ENCODE data around the gene PRUNE2.

PRUNE2 gene

DNA sequence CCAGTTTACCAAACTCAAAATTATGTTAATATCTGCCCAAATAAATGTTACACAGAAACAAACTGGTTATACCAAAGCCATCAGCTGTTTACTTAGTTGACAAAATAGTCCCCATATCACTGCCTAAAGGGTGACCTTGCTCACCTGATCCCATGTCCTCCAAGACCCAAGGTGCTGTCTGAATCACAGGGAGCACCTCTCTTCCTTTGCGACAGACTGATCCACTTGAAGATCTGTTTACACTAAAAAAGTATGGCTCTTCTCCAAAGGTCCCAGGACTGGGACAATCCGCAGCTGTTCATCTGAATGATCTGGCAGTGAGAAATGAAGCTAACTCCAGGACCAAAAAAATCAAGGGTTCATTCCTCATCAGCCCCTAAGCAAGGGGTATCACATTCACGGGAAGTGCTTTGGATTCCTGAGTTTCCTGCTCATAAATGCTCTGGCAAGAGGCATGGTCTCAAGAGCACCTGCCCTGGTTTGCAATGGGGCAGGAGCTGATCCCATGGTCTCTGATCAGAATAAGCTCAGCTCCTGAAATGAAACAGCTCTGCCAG is 5.0 kb downstream of the PRUNE2 start:
- Histone ChIP-seq H3K27ac (ENCODE audit: low read length) (peak overlapping the region; percentile 25), H3K4me3 (ENCODE audit: low read depth in 1 of 2, low read length in 2 of 2) (peak overlapping the region in 1 of 2 donors; percentile 49), H3K9me3 (ENCODE audit: control insufficient read depth in 1 of 2, low read length in 2 of 2) (no peaks in the 10 kb centered on the region), H3K36me3 (ENCODE audit: control insufficient read depth in 1 of 2, insufficient read depth in 2 of 2, low read length in 2 of 2) (no peaks in the 10 kb centered on the region), H3K4me1 (ENCODE audit: control insufficient read depth in 1 of 2, insufficient read depth in 2 of 2, low read length in 2 of 2) (peaks cover 0 to 12% of the 10 kb centered on the region in 2 donors), H3K27me3 (ENCODE audit: low read depth, low read length) (no peaks in the 10 kb centered on the region)

DNA sequence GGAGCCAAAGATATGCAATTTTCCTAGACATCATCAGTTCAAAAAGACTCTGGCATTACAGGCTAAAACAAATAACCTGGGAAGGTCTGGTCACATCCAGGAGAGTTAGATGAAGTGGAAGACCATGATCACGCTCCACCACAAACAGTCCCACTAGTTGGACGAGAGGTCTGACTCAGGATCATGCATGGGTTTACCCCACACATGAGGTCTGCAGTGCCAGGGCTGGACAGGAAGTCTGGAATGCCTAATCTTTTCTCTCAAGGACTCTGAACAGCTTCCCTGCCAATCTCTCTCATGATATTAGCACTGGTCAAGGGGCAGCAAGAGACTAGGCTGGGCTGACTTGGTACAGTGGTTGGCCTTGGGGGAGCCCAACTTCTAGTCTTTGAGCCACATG is 7.1 kb downstream of the PRUNE2 start:
- Histone ChIP-seq H3K4me1 (ENCODE audit: control insufficient read depth in 1 of 2, insufficient read depth in 2 of 2, low read length in 2 of 2) (peaks cover 0 to 6% of the 10 kb centered on the region in 2 donors), H3K27me3 (ENCODE audit: low read depth, low read length) (no peaks in the 10 kb centered on the region), H3K9me3 (ENCODE audit: control insufficient read depth in 1 of 2, low read length in 2 of 2) (no peaks in the 10 kb centered on the region), H3K4me3 (ENCODE audit: low read depth in 1 of 2, low read length in 2 of 2) (no peak overlapping the region), H3K36me3 (ENCODE audit: control insufficient read depth in 1 of 2, insufficient read depth in 2 of 2, low read length in 2 of 2) (no peaks in the 10 kb centered on the region), H3K27ac (ENCODE audit: low read length) (no peak overlapping the region)

DNA sequence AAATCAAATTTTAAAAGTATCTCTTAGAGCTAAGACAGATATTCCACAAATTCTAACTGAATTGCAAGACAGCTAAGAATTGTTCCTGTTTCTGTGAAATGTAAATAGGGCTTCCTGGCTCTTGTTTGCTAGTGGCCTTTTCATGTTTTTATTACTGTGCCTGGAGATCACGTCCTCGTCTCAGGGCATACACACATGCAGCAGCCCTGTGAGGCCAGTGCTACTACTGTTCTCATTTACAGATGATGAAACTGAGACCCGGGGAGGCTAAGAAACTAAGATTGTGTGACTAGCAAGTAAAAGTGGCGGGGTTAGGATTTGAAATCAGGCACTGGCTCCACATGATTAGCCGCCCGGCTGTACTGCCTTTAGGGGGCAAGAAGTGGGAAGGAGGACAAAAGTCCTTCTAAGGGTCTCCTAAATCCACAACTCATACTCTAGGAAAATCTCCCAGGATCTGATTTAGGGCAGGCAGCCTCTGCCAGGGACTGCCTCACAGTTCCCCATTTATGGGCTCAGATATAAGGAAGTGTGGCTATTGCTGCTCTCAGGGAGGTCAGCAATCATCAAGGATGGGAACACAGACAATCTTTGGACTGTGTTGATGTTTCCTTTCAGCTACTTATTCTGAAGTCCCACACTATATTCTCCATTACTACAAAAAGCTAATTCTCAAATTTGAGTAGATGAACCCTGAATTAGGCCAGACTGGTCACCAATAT is 7.9 kb downstream of the PRUNE2 start:
- Histone ChIP-seq H3K4me1 (ENCODE audit: control insufficient read depth in 1 of 2, insufficient read depth in 2 of 2, low read length in 2 of 2) (peaks cover 0 to 6% of the 10 kb centered on the region in 2 donors), H3K4me3 (ENCODE audit: low read depth in 1 of 2, low read length in 2 of 2) (no peak overlapping the region), H3K27ac (ENCODE audit: low read length) (peak overlapping the region; percentile 43), H3K27me3 (ENCODE audit: low read depth, low read length) (no peaks in the 10 kb centered on the region), H3K9me3 (ENCODE audit: control insufficient read depth in 1 of 2, low read length in 2 of 2) (no peaks in the 10 kb centered on the region), H3K36me3 (ENCODE audit: control insufficient read depth in 1 of 2, insufficient read depth in 2 of 2, low read length in 2 of 2) (no peaks in the 10 kb centered on the region)

DNA sequence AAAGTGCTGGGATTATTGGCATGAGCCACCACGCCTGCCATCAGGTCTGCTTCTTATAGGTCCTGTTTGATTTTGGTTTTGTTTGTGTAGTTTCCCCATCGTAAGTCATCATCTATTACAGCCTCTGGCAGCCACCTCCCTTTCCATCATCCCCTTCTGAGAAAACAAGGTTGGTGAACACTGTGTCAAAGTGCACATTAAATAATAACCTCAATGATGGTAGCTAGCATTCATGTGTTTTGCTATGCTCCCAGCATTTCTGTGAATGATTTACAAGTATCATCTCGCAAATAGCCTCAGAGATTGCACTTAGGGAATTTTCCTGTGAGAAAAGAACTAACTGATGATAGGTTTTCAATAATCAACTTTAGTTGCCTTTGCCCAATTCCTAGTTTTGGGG is 9.9 kb downstream of the PRUNE2 start:
- Histone ChIP-seq H3K27me3 (ENCODE audit: low read depth, low read length) (no peaks in the 10 kb centered on the region), H3K4me3 (ENCODE audit: low read depth in 1 of 2, low read length in 2 of 2) (no peak overlapping the region), H3K9me3 (ENCODE audit: control insufficient read depth in 1 of 2, low read length in 2 of 2) (no peaks in the 10 kb centered on the region), H3K27ac (ENCODE audit: low read length) (peak overlapping the region; percentile 28), H3K36me3 (ENCODE audit: control insufficient read depth in 1 of 2, insufficient read depth in 2 of 2, low read length in 2 of 2) (no peaks in the 10 kb centered on the region), H3K4me1 (ENCODE audit: control insufficient read depth in 1 of 2, insufficient read depth in 2 of 2, low read length in 2 of 2) (peaks cover 0 to 14% of the 10 kb centered on the region in 2 donors)

DNA sequence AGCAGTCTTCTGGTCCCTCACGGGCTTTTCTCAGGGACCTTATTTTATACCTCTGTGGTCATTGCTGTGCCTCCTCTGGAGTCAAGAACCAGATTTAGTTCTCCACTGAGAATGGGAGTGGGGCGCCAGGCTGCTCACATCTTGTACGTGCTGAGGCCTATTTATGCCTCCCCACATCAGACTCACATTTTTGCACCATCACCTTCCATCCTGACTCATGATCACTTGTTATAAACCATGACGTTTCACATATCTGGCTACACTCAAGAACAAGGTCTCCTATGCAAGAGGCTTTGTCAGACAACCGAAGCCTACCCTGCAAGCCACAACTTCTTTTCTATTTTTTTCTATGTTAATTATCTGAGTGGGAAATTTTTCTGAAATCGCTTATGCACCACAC is 10.7 kb downstream of the PRUNE2 start:
- H3K27ac ChIP-seq (ENCODE audit: low read length) = peak overlapping the region; percentile 52
- H3K36me3 ChIP-seq (ENCODE audit: control insufficient read depth in 1 of 2, insufficient read depth in 2 of 2, low read length in 2 of 2) = no peaks in the 10 kb centered on the region
- H3K27me3 ChIP-seq (ENCODE audit: low read depth, low read length) = no peaks in the 10 kb centered on the region
- H3K4me3 ChIP-seq (ENCODE audit: low read depth in 1 of 2, low read length in 2 of 2) = no peak overlapping the region
- H3K4me1 ChIP-seq (ENCODE audit: control insufficient read depth in 1 of 2, insufficient read depth in 2 of 2, low read length in 2 of 2) = peaks cover 0 to 16% of the 10 kb centered on the region in 2 donors
- H3K9me3 ChIP-seq (ENCODE audit: control insufficient read depth in 1 of 2, low read length in 2 of 2) = no peaks in the 10 kb centered on the region

DNA sequence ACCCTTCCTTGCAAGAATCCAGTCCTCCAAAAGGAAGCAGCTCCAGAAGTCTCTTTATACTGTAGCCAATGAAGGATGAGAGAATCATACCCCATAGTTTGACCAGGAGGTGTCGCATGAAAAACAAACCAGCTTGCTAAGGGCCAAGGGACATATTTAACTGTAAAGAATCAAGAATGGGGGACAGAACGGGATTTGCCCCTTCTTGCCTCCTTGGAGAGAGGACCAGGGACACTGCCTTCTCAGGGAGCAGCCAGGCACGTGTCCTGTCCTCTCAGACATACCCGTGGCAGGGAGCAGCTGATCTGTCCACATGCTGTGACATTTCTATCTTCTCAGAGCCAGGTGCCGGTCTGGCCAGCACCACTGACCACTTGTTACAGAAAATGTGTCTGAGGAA is 11.7 kb downstream of the PRUNE2 start:
- H3K4me3 ChIP-seq (ENCODE audit: low read depth in 1 of 2, low read length in 2 of 2) = peak overlapping the region in 1 of 2 donors; percentile 38
- H3K27ac ChIP-seq (ENCODE audit: low read length) = peak overlapping the region; percentile 74
- H3K36me3 ChIP-seq (ENCODE audit: control insufficient read depth in 1 of 2, insufficient read depth in 2 of 2, low read length in 2 of 2) = no peaks in the 10 kb centered on the region
- H3K4me1 ChIP-seq (ENCODE audit: control insufficient read depth in 1 of 2, insufficient read depth in 2 of 2, low read length in 2 of 2) = peaks cover 0 to 18% of the 10 kb centered on the region in 2 donors
- H3K9me3 ChIP-seq (ENCODE audit: control insufficient read depth in 1 of 2, low read length in 2 of 2) = no peaks in the 10 kb centered on the region
- H3K27me3 ChIP-seq (ENCODE audit: low read depth, low read length) = no peaks in the 10 kb centered on the region

DNA sequence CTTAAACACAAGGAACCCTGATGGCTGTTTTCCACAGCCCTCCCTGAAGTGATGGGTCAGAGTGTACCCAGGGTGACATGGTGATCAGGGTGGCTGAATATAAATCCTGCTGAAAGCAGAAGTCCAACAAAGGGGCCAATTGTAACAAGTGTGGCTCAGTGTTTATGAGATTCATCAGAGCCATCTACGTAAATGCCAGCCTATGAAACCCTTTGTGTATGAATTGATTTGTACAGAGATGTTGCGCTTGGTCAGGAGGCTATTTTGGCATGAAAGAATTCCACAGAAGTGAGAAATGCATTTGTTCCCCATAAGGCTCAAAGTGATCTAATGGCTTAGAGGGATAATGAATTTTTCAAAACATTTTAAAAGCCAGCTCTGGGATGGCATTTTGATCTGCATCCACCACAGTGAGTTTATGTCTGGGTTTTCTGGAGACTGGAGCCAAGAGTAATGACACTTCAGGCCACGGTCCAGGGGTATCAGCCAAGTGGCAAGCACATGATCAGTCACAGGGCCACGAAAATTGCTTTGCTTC is 12.4 kb downstream of the PRUNE2 start:
- peak overlapping the region; percentile 74 for H3K27ac ChIP-seq (ENCODE audit: low read length)
- no peaks in the 10 kb centered on the region for H3K9me3 ChIP-seq (ENCODE audit: control insufficient read depth in 1 of 2, low read length in 2 of 2)
- H3K4me1 ChIP-seq (ENCODE audit: control insufficient read depth in 1 of 2, insufficient read depth in 2 of 2, low read length in 2 of 2) = peaks cover 0 to 18% of the 10 kb centered on the region in 2 donors
- H3K4me3 ChIP-seq (ENCODE audit: low read depth in 1 of 2, low read length in 2 of 2) = peak overlapping the region in 1 of 2 donors; percentile 38
- H3K27me3 ChIP-seq (ENCODE audit: low read depth, low read length) = no peaks in the 10 kb centered on the region
- H3K36me3 ChIP-seq (ENCODE audit: control insufficient read depth in 1 of 2, insufficient read depth in 2 of 2, low read length in 2 of 2) = no peaks in the 10 kb centered on the region

DNA sequence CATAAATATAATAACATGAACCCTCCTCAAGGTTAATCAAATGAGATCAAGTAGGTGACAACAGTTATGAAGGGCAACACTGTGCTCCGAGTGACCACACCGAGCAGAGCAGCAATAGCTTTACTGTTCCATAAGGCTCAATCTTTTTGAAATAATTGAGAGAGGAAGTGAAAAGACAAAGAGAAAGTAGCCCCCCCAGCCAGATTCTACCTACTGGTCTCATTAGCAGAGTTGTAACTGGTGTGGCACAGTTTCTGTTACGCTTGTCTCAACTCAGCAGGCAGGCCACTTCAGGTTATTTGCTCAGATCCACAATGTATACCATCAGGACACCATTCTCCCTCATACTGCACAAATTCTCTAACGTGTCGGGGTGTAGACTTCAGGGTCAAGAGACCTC is 14.0 kb downstream of the PRUNE2 start:
- Histone ChIP-seq H3K36me3 (ENCODE audit: control insufficient read depth in 1 of 2, insufficient read depth in 2 of 2, low read length in 2 of 2) (no peaks in the 10 kb centered on the region), H3K9me3 (ENCODE audit: control insufficient read depth in 1 of 2, low read length in 2 of 2) (no peaks in the 10 kb centered on the region), H3K4me1 (ENCODE audit: control insufficient read depth in 1 of 2, insufficient read depth in 2 of 2, low read length in 2 of 2) (peaks cover 0 to 24% of the 10 kb centered on the region in 2 donors), H3K27ac (ENCODE audit: low read length) (no peak overlapping the region), H3K27me3 (ENCODE audit: low read depth, low read length) (no peaks in the 10 kb centered on the region), H3K4me3 (ENCODE audit: low read depth in 1 of 2, low read length in 2 of 2) (no peak overlapping the region)

DNA sequence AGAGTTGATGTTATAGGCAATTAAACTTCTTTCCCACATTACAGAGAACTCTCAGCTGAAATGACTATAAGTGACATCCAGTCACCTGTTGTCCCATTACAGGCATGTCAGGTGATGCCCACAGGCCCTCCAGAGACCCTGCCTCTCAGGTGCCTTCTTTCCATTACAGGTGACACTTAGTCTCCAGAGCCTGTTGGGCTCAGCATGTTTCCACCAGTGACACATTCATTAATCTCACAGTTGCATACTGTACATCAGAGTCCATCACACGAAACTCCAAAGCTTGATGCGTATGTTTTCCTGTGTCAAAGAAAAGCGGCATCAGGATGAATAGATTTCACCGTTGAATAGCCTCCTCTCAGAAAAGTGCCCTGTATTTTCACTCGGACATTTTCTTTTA is 14.6 kb downstream of the PRUNE2 start:
- Histone ChIP-seq H3K27ac (ENCODE audit: low read length) (no peak overlapping the region), H3K36me3 (ENCODE audit: control insufficient read depth in 1 of 2, insufficient read depth in 2 of 2, low read length in 2 of 2) (no peaks in the 10 kb centered on the region), H3K27me3 (ENCODE audit: low read depth, low read length) (no peaks in the 10 kb centered on the region), H3K9me3 (ENCODE audit: control insufficient read depth in 1 of 2, low read length in 2 of 2) (no peaks in the 10 kb centered on the region), H3K4me1 (ENCODE audit: control insufficient read depth in 1 of 2, insufficient read depth in 2 of 2, low read length in 2 of 2) (peaks cover 0 to 24% of the 10 kb centered on the region in 2 donors), H3K4me3 (ENCODE audit: low read depth in 1 of 2, low read length in 2 of 2) (no peak overlapping the region)

DNA sequence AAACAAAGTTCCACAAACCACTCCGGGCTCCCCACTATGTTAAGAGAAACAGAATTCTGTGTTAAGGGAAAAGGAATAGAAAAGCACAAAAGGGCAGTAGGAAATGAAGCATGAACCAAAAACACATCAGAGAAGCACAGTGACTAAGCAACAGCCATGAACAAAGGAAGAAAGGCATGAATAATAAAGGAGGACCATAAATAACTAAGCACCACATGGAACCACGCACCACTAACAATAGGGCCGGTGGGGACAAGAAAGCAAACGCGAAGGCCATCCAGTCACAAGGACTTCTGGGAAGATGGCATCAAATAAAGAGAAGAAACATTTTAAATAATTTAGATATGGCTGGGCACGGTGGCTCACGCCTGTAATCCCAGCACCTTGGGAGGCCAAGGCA is 18.0 kb downstream of the PRUNE2 start:
- H3K9me3 ChIP-seq (ENCODE audit: control insufficient read depth in 1 of 2, low read length in 2 of 2) = no peaks in the 10 kb centered on the region
- H3K36me3 ChIP-seq (ENCODE audit: control insufficient read depth in 1 of 2, insufficient read depth in 2 of 2, low read length in 2 of 2) = peaks cover 0 to 4% of the 10 kb centered on the region in 2 donors
- H3K27me3 ChIP-seq (ENCODE audit: low read depth, low read length) = no peaks in the 10 kb centered on the region
- H3K4me3 ChIP-seq (ENCODE audit: low read depth in 1 of 2, low read length in 2 of 2) = no peak overlapping the region
- H3K27ac ChIP-seq (ENCODE audit: low read length) = peak overlapping the region; percentile 70
- peaks cover 4 to 18% of the 10 kb centered on the region in 2 donors for H3K4me1 ChIP-seq (ENCODE audit: control insufficient read depth in 1 of 2, insufficient read depth in 2 of 2, low read length in 2 of 2)

DNA sequence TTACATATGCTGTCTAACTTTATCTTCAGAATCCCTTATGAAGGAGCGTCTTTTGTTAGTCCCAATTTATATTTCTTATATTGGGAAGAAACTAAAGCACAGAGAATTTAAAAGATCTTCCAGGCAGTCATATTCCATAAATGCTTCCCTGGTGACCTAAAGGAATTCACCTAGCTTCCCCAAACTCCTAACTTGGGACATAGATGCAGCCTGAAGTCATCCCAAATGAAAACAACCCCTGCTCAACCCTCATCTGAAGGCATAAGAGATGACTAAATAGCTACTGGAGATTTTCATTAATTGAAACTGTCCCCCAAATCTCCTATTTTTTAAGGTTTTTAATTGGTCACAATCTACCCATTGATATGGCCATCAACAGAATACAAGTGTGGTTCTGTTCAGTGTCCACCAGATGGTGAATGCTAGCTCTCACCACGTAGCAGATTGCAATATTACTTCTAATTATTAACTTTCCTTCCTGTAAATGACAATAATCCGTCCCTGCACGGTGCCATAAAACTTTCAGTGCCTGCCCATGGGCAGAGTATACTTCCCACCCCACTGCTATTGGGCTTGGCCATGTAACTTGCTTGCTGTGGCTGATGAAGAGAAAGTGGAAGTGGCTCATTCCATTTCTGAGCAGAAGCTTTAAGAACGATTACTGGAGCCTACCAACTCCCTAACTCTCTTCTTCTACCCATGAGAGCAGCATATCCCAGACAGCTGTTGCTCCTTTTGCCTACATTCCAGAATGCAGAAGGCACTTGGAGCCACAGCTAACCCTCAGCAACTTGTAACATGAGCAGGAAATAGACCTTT is 18.7 kb downstream of the PRUNE2 start:
- Histone ChIP-seq H3K27ac (ENCODE audit: low read length) (peak overlapping the region; percentile 70), H3K27me3 (ENCODE audit: low read depth, low read length) (no peaks in the 10 kb centered on the region), H3K36me3 (ENCODE audit: control insufficient read depth in 1 of 2, insufficient read depth in 2 of 2, low read length in 2 of 2) (peaks cover 0 to 4% of the 10 kb centered on the region in 2 donors), H3K4me3 (ENCODE audit: low read depth in 1 of 2, low read length in 2 of 2) (peak overlapping the region in 1 of 2 donors; percentile 17), H3K4me1 (ENCODE audit: control insufficient read depth in 1 of 2, insufficient read depth in 2 of 2, low read length in 2 of 2) (peaks cover 4 to 18% of the 10 kb centered on the region in 2 donors), H3K9me3 (ENCODE audit: control insufficient read depth in 1 of 2, low read length in 2 of 2) (no peaks in the 10 kb centered on the region)
